GM12865 (cell line): ENCODE data around the gene CIAO2B.

Source experiments
- DNase-seq: peaks from one replicate; pipeline ENCODE4 v3.0.0; 2010; ENCODE audit warnings: low read depth
- H3K4me3 ChIP-seq: 2 replicates; pipeline ENCODE4 v1.5.1; 2011; ENCODE audit warnings: mild to moderate bottlenecking, low read depth, low read length, control low read depth
- TF ChIP-seq, protein P1 (sequence below): IDR thresholded peaks from 2 replicates; pipeline ENCODE4 v1.5.1; 2011; ENCODE audit warnings: low read length, control low read depth, low read depth, inconsistent platforms; ENCODE audit not compliant: insufficient read depth; ENCODE audit errors: missing control alignments

CIAO2B gene

DNA sequence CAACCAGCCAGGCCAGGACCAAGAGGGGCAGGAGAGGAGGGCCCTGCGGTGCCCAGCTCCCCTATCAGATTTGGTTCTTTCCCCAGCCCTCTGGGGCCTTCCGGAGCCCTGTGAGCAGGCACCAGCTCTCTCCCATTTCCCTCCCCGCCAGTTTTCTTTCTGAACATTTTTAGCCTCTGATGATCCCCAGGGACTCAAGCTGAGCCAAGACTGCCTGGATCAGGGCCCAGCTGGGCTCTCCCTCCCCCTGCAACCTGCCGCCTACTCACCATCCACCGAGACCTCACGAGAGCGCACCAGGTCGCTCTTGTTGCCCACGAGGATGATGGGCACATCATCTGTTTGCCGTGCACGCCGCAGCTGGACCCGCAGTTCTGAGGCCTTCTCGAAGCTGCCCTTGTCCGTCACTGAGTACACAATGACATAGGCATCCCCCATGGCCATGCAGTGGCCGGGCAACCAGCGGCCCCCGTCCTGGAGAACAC lies 10.9 kb downstream of the CIAO2B start:
- DNase-seq = no peak
- no peak overlapping the region for H3K4me3 ChIP-seq
- TF ChIP-seq, protein P1, sequence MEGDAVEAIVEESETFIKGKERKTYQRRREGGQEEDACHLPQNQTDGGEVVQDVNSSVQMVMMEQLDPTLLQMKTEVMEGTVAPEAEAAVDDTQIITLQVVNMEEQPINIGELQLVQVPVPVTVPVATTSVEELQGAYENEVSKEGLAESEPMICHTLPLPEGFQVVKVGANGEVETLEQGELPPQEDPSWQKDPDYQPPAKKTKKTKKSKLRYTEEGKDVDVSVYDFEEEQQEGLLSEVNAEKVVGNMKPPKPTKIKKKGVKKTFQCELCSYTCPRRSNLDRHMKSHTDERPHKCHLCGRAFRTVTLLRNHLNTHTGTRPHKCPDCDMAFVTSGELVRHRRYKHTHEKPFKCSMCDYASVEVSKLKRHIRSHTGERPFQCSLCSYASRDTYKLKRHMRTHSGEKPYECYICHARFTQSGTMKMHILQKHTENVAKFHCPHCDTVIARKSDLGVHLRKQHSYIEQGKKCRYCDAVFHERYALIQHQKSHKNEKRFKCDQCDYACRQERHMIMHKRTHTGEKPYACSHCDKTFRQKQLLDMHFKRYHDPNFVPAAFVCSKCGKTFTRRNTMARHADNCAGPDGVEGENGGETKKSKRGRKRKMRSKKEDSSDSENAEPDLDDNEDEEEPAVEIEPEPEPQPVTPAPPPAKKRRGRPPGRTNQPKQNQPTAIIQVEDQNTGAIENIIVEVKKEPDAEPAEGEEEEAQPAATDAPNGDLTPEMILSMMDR = no peak

DNA sequence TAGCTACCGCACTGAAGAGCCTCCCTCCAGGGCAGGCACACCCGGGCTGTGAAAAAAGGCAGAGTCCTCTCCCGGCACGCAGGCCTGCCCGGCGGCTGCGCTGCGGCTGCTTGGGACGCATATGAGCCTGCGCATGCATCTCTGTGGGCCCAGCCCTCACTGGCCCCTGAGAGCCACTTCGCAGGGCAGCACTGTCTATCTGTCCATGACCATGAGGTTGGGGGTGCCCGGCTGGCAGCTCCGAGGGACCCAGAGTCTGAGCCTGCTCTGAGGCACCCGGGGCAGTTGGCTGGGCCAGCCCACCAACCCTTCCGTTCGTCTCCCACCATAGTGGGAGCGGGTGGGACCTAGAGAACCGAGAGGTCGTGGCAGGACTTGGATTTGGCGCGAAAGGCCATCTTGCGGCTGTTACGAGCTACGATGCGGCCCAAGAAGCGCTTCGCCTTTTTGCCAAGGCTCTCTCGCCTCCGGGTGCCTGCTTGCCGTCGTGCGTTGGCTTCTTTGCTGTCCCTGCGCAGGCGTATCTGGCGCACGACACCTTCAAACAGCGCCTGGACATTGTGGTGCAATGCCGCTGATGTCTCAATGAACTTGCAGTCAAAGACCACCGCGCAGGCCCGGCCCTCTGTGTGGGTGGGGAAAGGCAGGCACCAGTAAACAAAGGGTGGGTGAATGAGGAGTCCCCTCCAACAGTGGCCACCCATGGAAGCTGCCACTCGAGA lies 12.3 kb downstream of the CIAO2B start:
- TF ChIP-seq, protein P1 = no peak
- no peak for DNase-seq
- no peak overlapping the region for H3K4me3 ChIP-seq

- TF ChIP-seq, protein P1 = no peak
- no peak for DNase-seq
- no peak overlapping the region for H3K4me3 ChIP-seq
These were observed 13.1 kb downstream of the CIAO2B start for GRCh38 chr16:66920924-66921680.

DNA sequence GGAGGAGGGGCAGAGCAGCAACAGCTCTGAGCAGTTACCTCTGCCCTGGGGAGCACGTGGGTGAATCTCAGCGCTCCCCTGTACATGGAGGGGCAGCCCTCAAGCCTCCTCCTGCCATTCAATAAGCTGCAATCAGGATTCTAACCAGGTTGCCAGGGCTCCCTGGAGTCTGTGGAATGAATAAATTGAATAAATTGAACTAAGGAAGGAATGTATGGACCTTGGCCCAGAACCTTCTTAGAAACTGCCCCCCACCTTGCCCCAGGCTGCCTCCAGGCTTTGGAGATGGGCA lies 14.0 kb downstream of the CIAO2B start:
- no peak overlapping the region for H3K4me3 ChIP-seq
- TF ChIP-seq, protein P1 = no peak
- DNase-seq = no peak

GRCh38 chr16:66919569-66920298 lies 14.5 kb downstream of the CIAO2B start:
- no peak overlapping the region for H3K4me3 ChIP-seq
- TF ChIP-seq, protein P1 = no peak
- no peak for DNase-seq

DNA sequence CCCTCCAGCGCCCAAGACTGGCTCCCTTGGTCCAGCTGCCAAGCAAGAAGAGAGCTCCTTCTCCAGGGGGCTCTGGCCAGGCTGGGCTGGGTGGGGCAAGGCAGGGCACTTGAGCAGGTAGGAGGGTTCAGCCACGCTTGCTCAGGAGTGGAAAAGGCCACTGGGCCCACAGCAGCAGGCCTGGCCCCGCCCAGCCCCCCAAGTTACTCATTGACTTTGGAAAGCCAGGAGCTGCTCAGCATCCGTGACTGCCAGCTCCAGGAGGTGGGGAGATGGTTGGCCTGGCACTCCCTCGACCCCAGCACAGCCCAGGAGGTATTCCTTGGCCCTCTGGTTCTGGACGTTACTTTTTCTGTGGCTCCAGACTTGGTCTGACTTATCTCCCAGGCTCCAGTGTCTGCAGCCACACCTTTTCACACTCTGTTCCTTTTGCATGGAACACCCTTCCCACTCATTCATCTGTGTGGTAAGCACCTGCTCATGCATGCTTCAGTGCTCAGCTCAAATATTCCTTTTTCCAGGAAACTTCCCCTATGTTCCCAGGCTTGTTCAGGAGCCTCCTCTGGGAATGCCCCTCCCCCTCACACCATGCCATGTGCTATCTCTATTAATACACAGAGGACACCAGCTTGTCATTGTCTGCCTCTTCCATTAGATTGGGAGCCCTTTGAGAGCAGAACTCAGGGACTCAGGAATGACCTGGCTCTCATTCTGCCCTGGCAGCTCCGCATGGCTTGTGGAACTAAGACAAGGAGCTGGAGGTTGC lies 15.2 kb downstream of the CIAO2B start, which contains the start of gene CDH16:
Gene CDH16 (minus strand): TSS at position 83 of the 766 bp plus-strand sequence. CDS start 820 bp downstream, outside the sequence.
- DNase-seq = no peak
- TF ChIP-seq, protein P1 = no peak
- no peak within 1 kb of the TSS for H3K4me3 ChIP-seq
